Cardiac fibroblast (primary cell): Measurements from ENCODE around the gene HECW1.

Experiments
- DNase-seq, 2 donors: peaks; one replicate each; pipeline versions ENCODE4 v3.0.0 to v3.0.0-alpha.2; 2010; ENCODE audit warnings: low read depth in 2 of 2
- H3K4me3 ChIP-seq, 2 donors: replicated peaks in 1 of 2; 1 replicate in 1 of 2; 2 replicates in 1 of 2; pipeline ENCODE4 v1.5.1; 2011; ENCODE audit warnings: low read depth in 2 of 2, low read length in 2 of 2, mild to moderate bottlenecking in 2 of 2, moderate library complexity in 1 of 2
- CTCF ChIP-seq: IDR thresholded peaks from one replicate; pipeline ENCODE4 v1.5.1; 2011; ENCODE audit warnings: low read depth, mild to moderate bottlenecking, low read length, inconsistent platforms

The HECW1 gene

GRCh38 chr7:43260980-43261878 is 148.8 kb downstream of the HECW1 start:
- peak; percentile 93 for TF ChIP-seq CTCF
- peak; percentile 91 for DNase-seq
- no peak overlapping the region for H3K4me3 ChIP-seq

- TF ChIP-seq CTCF, result no peak
- DNase-seq, result no peak
- no peak overlapping the region for H3K4me3 ChIP-seq
Observed at GRCh38 chr7:43265139-43265538, 152.7 kb downstream of the HECW1 start.

- DNase-seq, result no peak
- TF ChIP-seq CTCF, result no peak
- H3K4me3 ChIP-seq, result no peak overlapping the region
Observed at GRCh38 chr7:43273939-43274719, 161.7 kb downstream of the HECW1 start.

GRCh38 chr7:43274752-43275151 is 162.3 kb downstream of the HECW1 start:
- TF ChIP-seq CTCF, result no peak
- DNase-seq, result no peak
- H3K4me3 ChIP-seq, result no peak overlapping the region

- no peak for DNase-seq
- TF ChIP-seq CTCF, result no peak
- no peak overlapping the region for H3K4me3 ChIP-seq
Observed at GRCh38 chr7:43276547-43276946, 164.1 kb downstream of the HECW1 start.

GRCh38 chr7:43278088-43278644 is 165.7 kb downstream of the HECW1 start:
- H3K4me3 ChIP-seq, result no peak overlapping the region
- no peak for DNase-seq
- no peak for TF ChIP-seq CTCF
